GM18951 (cell line): ENCODE measurements around the gene GRWD1.

Source experiments
- POLR2A ChIP-seq: IDR thresholded peaks from 4 replicates; pipeline ENCODE4 v1.6.1; 2011; ENCODE audit warnings: mild to moderate bottlenecking; ENCODE audit not compliant: insufficient read length, insufficient read depth; ENCODE audit errors: extremely low read depth
- in situ Hi-C: fragments of 300-500 bp; cut with MboI; formaldehyde crosslinking; loops from one replicate; pipeline ENCODE4 v1.12.0; 2022; ENCODE audit warnings: low sequenced_read_pairs, mixed read lengths, inconsistent platforms; ENCODE audit not compliant: unreplicated experiment

GRWD1 gene

GRCh38 chr19:48413879-48414587, 31.8 kb upstream of the GRWD1 start:
- in situ Hi-C loops, result no loop called here
- no peak for TF ChIP-seq POLR2A

GRCh38 chr19:48415395-48415794, 30.4 kb upstream of the GRWD1 start:
- in situ Hi-C loops, result no loop called here
- TF ChIP-seq POLR2A, result no peak

GRCh38 chr19:48415806-48416221, 30.0 kb upstream of the GRWD1 start:
- in situ Hi-C loops, result no loop called here
- TF ChIP-seq POLR2A, result no peak

GRCh38 chr19:48417421-48417820, 28.4 kb upstream of the GRWD1 start:
- no peak for TF ChIP-seq POLR2A
- in situ Hi-C loops, result no loop called here

- no peak for TF ChIP-seq POLR2A
- in situ Hi-C loops, result no loop called here
Measured at GRCh38 chr19:48418317-48419064, 27.3 kb upstream of the GRWD1 start.

- in situ Hi-C loops, result no loop called here
- TF ChIP-seq POLR2A, result no peak
Measured at GRCh38 chr19:48419158-48419920, 26.4 kb upstream of the GRWD1 start.

- in situ Hi-C loops, result no loop called here
- TF ChIP-seq POLR2A, result no peak
Measured at GRCh38 chr19:48421548-48421947, 24.2 kb upstream of the GRWD1 start.

GRCh38 chr19:48424694-48425219, 21.0 kb upstream of the GRWD1 start:
- in situ Hi-C loops, result no loop called here
- no peak for TF ChIP-seq POLR2A

- TF ChIP-seq POLR2A, result no peak
- in situ Hi-C loops, result no loop called here
Measured at GRCh38 chr19:48428670-48429069, 17.1 kb upstream of the GRWD1 start.

GRCh38 chr19:48433337-48433736, 12.4 kb upstream of the GRWD1 start:
- in situ Hi-C loops, result no loop called here
- TF ChIP-seq POLR2A, result no peak

- in situ Hi-C loops, result no loop called here
- TF ChIP-seq POLR2A, result no peak
Measured at GRCh38 chr19:48436586-48436985, 9.2 kb upstream of the GRWD1 start.

- TF ChIP-seq POLR2A, result no peak
- in situ Hi-C loops, result no loop called here
Measured at GRCh38 chr19:48441360-48442050, 4.3 kb upstream of the GRWD1 start.
